WTC11 (cell line): Measurements from ENCODE around the gene DNAJC16. TPM values are rescaled to one million over a fixed set of nuclear protein-coding genes. Genes with fewer than 3 reads are reported as not detected.

ENCODE experiments used
- ATAC-seq: fragments of 200-7000 bp; cut with Tn5 transposase; 2 replicates; pipeline ENCODE4 v1.10.0; 2021; ENCODE audit warnings: mild to moderate bottlenecking, moderate library complexity
- CTCF ChIA-PET: fragments of 300-600 bp; sonication (Branson Sonifier 250); formaldehyde crosslinking; loops from one replicate; lab custom pipeline; 2021; ENCODE audit warnings: antibody characterized with exemption; lab: Charles Lee
- POLR2A ChIA-PET: fragments of 350-600 bp; sonication (Branson Sonifier 250); formaldehyde crosslinking; loops from one replicate; lab custom pipeline; 2021; ENCODE audit warnings: antibody characterized with exemption; lab: Charles Lee
- DNase-seq: peaks from one replicate; pipeline ENCODE4 v3.0.0; 2021; ENCODE audit warnings: low spot score
- H3K27ac Mint-ChIP-seq: 2 replicates; pipeline ENCODE4 v1.8.0; 2021; ENCODE audit warnings: mixed read lengths
- H3K27me3 Mint-ChIP-seq: 2 replicates; pipeline ENCODE4 v1.8.0; 2021; ENCODE audit warnings: low read depth, mild to moderate bottlenecking, moderate library complexity, mixed read lengths
- H3K36me3 Mint-ChIP-seq: 2 replicates; pipeline ENCODE4 v1.8.0; 2021; ENCODE audit warnings: mixed read lengths
- H3K4me1 Mint-ChIP-seq: 2 replicates; pipeline ENCODE4 v1.8.0; 2022; ENCODE audit warnings: mixed read lengths
- H3K4me3 Mint-ChIP-seq: 2 replicates; pipeline ENCODE4 v1.8.0; 2021; ENCODE audit warnings: mild to moderate bottlenecking, moderate library complexity, mixed read lengths
- H3K9me3 Mint-ChIP-seq: 2 replicates; pipeline ENCODE4 v1.8.0; 2021; ENCODE audit warnings: mixed read lengths
- AFF4 ChIP-seq: sonication (generic); formaldehyde crosslinking; IDR thresholded peaks from 2 replicates; pipeline ENCODE4 v1.8.1; 2023; ENCODE audit warnings: mild to moderate bottlenecking, missing genetic modification reagents, borderline replicate concordance
- CBFB ChIP-seq: sonication (generic); formaldehyde crosslinking; IDR thresholded peaks from 2 replicates; pipeline ENCODE4 v1.8.1; 2022; ENCODE audit warnings: mild to moderate bottlenecking, low read depth, missing genetic modification reagents
- CDX4 ChIP-seq: fragments of 250-450 bp; sonication (Bioruptor Pico); IDR thresholded peaks from 2 replicates; pipeline ENCODE4 v1.9.0; 2021; ENCODE audit warnings: moderate library complexity, mild to moderate bottlenecking, inconsistent platforms, borderline replicate concordance
- E2F1 ChIP-seq: sonication (generic); formaldehyde crosslinking; IDR thresholded peaks from 2 replicates; pipeline ENCODE4 v1.8.0; 2022; ENCODE audit warnings: mild to moderate bottlenecking, missing genetic modification reagents
- KAT7 ChIP-seq: sonication (generic); formaldehyde crosslinking; IDR thresholded peaks from 2 replicates; pipeline ENCODE4 v1.8.1; 2023; ENCODE audit warnings: missing genetic modification reagents, mild to moderate bottlenecking, borderline replicate concordance
- SOX15 ChIP-seq: fragments of 250-450 bp; sonication (Bioruptor Pico); IDR thresholded peaks from 2 replicates; pipeline ENCODE4 v1.9.0; 2021; ENCODE audit warnings: mild to moderate bottlenecking
- TP53 ChIP-seq: sonication (generic); formaldehyde crosslinking; IDR thresholded peaks from 2 replicates; pipeline ENCODE4 v1.8.1; 2023; ENCODE audit warnings: mild to moderate bottlenecking, missing genetic modification reagents
- USF2 ChIP-seq: sonication (generic); formaldehyde crosslinking; IDR thresholded peaks from 2 replicates; pipeline ENCODE4 v1.8.1; 2023; ENCODE audit warnings: mild to moderate bottlenecking, missing genetic modification reagents, moderate library complexity
- ZBTB21 ChIP-seq: sonication (generic); formaldehyde crosslinking; IDR thresholded peaks from 2 replicates; pipeline ENCODE4 v1.8.1; 2023; ENCODE audit warnings: mild to moderate bottlenecking, missing genetic modification reagents, borderline replicate concordance
- ZMAT4 ChIP-seq: fragments of 250-450 bp; sonication (Bioruptor Pico); IDR thresholded peaks from 2 replicates; pipeline ENCODE4 v1.9.0; 2021; ENCODE audit warnings: mild to moderate bottlenecking
- ZNF121 ChIP-seq: sonication (generic); formaldehyde crosslinking; IDR thresholded peaks from 2 replicates; pipeline ENCODE4 v1.8.0; 2023; ENCODE audit warnings: missing genetic modification reagents
- ZNF138 ChIP-seq: sonication (generic); formaldehyde crosslinking; conservative IDR thresholded peaks from 2 replicates; pipeline ENCODE4 v1.8.1; 2022; ENCODE audit warnings: mild to moderate bottlenecking, moderate library complexity, missing genetic modification reagents
- ZNF263 ChIP-seq: sonication (generic); formaldehyde crosslinking; IDR thresholded peaks from 2 replicates; pipeline ENCODE4 v1.8.1; 2022; ENCODE audit warnings: low read depth, mild to moderate bottlenecking, moderate library complexity, missing genetic modification reagents
- ZNF532 ChIP-seq: fragments of 250-450 bp; sonication (Bioruptor Pico); IDR thresholded peaks from 2 replicates; pipeline ENCODE4 v1.9.0; 2021; ENCODE audit warnings: mild to moderate bottlenecking, borderline replicate concordance
- total RNA-seq: library from RNA; stranded (reverse); gene quantifications from 3 replicates; pipeline ENCODE4 v1.2.3, GENCODE V29; 2021
- TF ChIP-seq, protein P1 (sequence below): fragments of 200-600 bp; IDR thresholded peaks from 2 replicates; pipeline ENCODE4 v1.8.0; 2022; ENCODE audit warnings: antibody characterized with exemption

The DNAJC16 gene
- total RNA-seq, 1 experiment from 2014 or later, result 16.4 TPM

DNA sequence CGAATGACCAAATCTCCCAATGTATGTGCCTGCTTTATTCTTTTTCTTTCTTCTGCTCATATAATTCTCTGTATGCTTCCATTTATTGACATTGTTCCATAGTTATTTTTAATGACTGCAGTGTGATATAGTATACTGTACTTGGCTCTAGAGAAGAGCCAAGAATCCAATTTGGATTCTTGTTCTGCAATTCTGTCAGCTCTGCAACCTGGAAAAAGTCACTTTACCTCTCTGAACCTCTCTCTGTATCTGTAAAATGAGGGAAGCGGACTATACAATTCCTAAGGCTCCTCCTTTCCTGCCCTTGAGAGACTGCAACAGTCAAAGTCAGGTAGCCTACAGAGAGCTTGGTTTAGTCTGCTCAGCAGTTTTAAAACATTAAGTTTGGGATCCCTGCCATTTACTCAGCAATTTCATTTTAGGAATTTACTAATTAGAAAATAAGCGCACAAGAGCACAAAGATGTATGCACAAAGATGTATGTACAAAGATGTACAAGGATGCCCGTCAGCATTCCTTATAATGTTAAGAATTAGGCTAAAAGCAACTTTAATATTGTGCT is 14.7 kb downstream of the DNAJC16 start (continued):
- TF ChIP-seq AFF4 (CRISPR knock-in tag) (no peak), E2F1 (no peak), ZNF263 (no peak), CBFB (CRISPR knock-in tag) (no peak), ZMAT4 (CRISPR knock-in tag) (no peak), SOX15 (CRISPR knock-in tag) (no peak)

- Mint-ChIP-seq H3K9me3 (no peaks in the 10 kb centered on the region), H3K36me3 (peaks cover 30% of the 10 kb centered on the region), H3K27me3 (no peaks in the 10 kb centered on the region), H3K4me3 (no peak overlapping the region), H3K27ac (no peak overlapping the region), H3K4me1 (no peaks in the 10 kb centered on the region)
- no peak for DNase-seq
- ATAC-seq, result no peak
- ChIA-PET CTCF (no interaction called here), POLR2A (no interaction called here)
- TF ChIP-seq KAT7 (CRISPR knock-in tag), result no peak
- TF ChIP-seq USF2 (CRISPR knock-in tag), result no peak
- TF ChIP-seq ZNF138 (CRISPR knock-in tag), result no peak
- TF ChIP-seq ZNF121, result peak; percentile 80; the same call in 1 of the 2 replicates
- TF ChIP-seq TP53, result no peak
- TF ChIP-seq CDX4 (CRISPR knock-in tag), result no peak
- TF ChIP-seq, protein P1, sequence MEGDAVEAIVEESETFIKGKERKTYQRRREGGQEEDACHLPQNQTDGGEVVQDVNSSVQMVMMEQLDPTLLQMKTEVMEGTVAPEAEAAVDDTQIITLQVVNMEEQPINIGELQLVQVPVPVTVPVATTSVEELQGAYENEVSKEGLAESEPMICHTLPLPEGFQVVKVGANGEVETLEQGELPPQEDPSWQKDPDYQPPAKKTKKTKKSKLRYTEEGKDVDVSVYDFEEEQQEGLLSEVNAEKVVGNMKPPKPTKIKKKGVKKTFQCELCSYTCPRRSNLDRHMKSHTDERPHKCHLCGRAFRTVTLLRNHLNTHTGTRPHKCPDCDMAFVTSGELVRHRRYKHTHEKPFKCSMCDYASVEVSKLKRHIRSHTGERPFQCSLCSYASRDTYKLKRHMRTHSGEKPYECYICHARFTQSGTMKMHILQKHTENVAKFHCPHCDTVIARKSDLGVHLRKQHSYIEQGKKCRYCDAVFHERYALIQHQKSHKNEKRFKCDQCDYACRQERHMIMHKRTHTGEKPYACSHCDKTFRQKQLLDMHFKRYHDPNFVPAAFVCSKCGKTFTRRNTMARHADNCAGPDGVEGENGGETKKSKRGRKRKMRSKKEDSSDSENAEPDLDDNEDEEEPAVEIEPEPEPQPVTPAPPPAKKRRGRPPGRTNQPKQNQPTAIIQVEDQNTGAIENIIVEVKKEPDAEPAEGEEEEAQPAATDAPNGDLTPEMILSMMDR, result no peak
- no peak for TF ChIP-seq ZBTB21
- TF ChIP-seq ZNF532 (CRISPR knock-in tag), result no peak
- TF ChIP-seq, all 79 proteins: peak for 1
These were observed 16.0 kb downstream of the DNAJC16 start for GRCh38 chr1:15542388-15543250.
